Gastrocnemius medialis (tissue), 4 donors: ENCODE data around the gene FAM131B.

Experiments used
- CTCF ChIP-seq, 5 experiments: fragments of 450-650 bp in 3 of 5; fragments of 200-600 bp in 2 of 5; sonication (generic) in 2 of 5; IDR thresholded peaks in 4 of 5; conservative IDR thresholded peaks in 1 of 5; 1 replicate in 4 of 5; 2 replicates in 1 of 5; pipeline ENCODE4 v1.5.1; 2016 to 2019; ENCODE audit warnings: antibody characterized with exemption in 5 of 5, mild to moderate bottlenecking in 3 of 5, moderate library complexity in 3 of 5
- POLR2A ChIP-seq, 2 donors: fragments of 450-650 bp; IDR thresholded peaks; one replicate each; pipeline ENCODE4 v1.6.1; 2017; ENCODE audit warnings: antibody characterized with exemption in 2 of 2, mild to moderate bottlenecking in 2 of 2, moderate library complexity in 2 of 2

GRCh38 chr7:143407287-143408251 is 45.1 kb upstream of the FAM131B start:
- no peak for TF ChIP-seq POLR2A (IDR thresholded peaks at IDR 0.05)
- TF ChIP-seq CTCF (IDR thresholded peaks at IDR 0.05 in 4 of 5, conservative IDR thresholded peaks at IDR 0.05 in 1 of 5): no peak
